Activated T-helper 1 cell treated with anti-CD3 and anti-CD28 coated beads, Interleukin-2, amount 50 U/mL, for 16 hours (primary cell): Measurements from ENCODE around the gene RASSF4.
"Not testable (repeated sequence)": the region's sequence is repeated elsewhere in the genome, so short reads cannot be mapped to it uniquely, and the experiment has no call there.

ENCODE experiments used
- DNase-seq, 2 donors: peaks; one replicate each; pipeline ENCODE4 v3.0.0-alpha.2; 2020; ENCODE audit warnings: low read depth in 1 of 2, low spot score in 1 of 2

Gene RASSF4

DNA sequence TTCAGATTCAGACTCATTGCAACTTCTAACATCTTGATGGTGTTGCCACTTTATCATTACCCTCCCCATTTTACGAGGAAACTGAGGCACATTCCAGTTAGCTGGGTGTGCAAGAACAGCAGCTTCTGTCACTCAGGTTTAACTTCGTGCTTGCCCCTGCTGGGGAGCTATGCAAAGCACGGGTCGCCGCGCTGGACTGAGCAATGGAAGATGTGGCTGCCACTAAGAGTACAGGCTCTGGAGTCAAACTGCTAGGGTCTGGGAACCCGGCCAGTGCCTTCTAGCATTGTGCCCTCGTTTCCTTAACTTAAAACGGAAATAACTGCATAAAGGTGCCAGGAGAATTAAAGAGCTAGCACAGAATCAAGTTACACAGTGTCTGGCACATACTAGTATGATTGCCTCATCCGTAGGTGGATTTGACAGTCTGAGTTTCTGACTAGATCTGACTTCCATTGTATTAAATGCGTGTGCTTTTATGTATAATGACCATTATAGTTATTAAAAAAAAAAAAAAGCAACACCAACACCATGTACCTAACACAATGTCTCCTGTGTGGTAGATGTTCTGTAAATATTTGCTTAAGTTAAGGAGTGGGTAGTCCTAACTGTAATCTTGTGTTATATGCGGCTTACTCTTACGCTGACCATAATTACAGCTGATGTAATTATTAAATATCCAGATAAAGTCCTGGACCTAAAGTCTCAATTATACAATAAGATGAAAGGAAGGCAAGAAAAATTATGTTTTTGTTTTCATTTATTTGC, 42.0 kb downstream of the RASSF4 start:
- no peak for DNase-seq

DNA sequence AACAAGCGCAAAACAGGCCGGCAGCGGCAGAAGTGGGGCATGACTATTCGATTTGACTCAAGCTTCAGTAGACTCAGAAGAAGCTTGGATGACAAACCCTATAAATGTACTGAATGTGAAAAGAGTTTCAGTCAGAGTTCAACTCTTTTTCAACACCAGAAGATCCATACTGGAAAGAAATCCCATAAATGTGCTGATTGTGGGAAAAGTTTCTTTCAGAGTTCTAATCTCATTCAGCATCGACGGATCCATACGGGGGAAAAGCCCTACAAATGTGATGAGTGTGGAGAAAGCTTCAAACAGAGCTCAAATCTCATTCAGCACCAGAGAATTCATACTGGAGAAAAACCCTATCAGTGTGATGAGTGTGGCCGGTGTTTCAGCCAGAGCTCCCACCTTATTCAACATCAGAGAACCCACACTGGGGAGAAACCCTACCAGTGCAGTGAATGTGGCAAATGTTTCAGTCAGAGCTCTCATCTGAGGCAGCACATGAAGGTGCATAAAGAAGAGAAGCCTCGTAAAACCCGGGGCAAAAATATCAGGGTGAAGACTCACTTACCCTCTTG, 43.9 kb downstream of the RASSF4 start:
- no peak for DNase-seq

DNA sequence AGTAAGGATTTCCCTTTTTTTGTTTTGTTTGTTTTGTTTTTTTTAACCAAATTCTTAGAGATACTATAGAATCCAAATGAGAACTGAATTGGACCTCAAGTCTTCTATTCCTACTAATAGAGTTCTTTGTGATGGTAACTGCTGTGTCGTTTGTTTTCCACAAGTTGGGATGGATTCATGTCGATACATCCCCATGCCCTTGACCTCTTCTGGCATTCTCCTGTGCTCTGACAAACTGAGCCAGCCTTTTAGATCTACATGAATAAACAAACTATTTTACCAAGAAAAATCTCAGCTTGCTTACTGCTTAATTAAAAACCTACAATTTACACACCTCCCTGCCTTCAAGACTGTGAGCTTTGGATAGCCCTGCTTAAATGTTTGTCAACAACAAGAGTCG, 45.1 kb downstream of the RASSF4 start:
- DNase-seq, result no peak

DNA sequence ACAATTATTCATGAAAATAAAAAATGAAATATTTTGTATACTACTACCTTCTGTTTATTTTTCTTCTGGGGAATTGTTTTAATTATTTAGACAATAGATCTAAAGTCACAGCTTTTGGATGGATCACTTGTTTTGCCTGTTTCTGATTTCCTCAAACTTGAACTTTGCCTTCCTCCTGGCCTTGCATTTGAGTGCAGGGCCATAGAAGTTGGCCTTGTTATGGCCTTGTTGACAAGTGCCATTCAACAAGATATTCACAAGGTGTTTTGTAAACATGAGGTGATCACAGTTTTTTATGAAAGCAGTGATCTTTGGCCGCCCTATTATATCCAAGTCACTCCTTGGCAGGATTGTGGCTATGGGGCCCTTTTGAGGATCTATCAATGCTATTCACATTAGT, 45.7 kb downstream of the RASSF4 start:
- no peak for DNase-seq

DNA sequence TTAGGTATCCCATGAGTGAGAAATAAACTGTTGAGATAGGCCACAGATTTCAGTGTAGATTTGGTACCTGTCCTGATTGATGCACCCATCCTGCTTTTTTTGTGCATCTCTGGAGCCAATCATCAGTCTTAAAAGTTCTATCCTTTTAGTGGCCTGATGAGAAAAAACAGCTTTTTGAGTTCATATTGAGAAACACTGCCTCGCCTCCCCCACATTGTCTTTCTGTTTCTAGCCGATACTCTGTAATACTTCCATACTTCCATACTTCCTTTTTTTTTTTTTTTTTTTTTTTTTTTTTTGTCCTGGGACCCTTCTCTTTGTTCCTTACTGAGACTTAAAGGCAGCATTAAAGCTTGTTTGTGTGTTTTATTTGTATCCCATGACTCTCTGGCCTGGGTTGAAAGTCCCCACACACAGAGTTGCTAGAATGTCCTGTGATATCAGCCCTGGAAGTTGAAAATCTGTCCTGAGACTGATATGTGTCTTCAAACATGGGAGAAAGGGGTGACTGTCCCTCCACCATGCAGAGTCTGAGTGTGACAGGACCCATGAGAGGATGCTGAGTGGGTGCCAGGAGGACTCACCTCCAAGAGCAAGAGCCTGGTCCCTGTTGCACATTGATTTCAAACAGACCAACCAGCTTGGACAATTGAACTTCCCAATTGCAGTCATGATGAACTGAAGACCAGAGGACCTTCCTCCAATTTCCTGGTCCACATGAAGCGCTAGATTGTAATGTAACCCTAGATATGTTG, 46.9 kb downstream of the RASSF4 start:
- DNase-seq, result no peak

DNA sequence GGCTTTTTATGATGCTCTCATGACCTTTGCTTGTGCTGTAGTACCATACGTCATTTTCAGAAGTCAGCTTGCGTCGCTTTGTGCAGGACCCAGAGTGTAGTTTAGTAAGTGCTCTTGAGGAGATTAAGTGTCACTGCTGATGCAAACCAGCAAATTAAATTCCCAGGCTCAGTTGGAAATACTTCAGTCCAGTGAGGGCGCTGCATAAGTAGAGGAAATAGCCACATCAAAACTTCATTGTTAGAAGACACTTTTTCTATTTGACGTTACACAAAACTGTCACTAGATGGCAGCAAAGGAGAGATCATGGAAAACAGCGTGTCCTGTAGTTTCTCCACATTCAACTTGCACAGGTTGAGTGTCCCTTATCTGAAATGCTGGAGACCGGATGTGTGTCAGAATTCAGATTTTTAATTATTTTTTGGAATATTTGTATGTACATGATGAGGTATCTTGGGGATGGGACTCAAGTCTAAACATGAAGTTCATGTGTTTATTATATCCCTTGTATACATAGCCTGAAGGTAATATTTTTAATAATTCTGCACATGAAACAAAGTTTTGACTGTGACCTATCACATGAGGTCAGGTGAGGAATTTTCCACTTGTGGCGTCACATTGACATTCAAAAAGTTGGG, 49.0 kb downstream of the RASSF4 start:
- DNase-seq, result no peak

DNA sequence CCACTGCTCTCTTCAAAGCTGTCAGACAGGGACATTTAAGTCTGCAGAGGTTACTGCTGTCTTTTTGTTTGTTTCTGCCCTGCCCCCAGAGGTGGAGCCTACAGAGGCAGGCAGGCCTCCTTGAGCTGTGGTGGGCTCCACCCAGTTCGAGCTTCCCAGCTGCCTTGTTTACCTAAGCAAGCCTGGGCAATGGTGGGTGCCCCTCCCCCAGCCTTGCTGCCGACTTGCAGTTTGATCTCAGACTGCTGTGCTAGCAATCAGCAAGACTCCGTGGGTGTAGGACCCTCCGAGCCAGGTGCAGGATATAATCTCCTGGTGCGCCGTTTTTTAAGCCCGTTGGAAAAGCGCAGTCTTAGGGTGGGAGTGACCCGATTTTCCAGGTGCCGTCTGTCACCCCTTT, 55.0 kb downstream of the RASSF4 start:
- not testable (repeated sequence) for DNase-seq

DNA sequence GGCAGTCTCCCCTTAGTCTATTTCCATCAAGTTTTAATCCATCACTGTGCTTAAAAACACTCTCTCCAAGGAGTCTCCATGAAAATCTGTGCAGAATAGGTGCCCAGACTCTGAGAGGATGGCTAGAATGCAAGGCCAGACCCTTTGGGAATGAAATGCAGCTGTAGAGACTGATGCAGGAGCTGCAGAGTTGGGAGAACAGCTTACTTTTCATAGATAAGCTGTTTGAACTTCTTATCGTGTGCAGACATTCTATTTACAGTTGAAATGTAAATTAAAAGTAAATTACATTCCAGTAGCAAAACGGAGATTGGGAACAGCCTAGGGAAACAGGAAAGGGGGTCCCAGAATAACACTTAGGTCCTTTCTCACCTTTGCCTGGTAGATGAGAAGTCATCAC, 56.0 kb downstream of the RASSF4 start:
- DNase-seq, result no peak

DNA sequence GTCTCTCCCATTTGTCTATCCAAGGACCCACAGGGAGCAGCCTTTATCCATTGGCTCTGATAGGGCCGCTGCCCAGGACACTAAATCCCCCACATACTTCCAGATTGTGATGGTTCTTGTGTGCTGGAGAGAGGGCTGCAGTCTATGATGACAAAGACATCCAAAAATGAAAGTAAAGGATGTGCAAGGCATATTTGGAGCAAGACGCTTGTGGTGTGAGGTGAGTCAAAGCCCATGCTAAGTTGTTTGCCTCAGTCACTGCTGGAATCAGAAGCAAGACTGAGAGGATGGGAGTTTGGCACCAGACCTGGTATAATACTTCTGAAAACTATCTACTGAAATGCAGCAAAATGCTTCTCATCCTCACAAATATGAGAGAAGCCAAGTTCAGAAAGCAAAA, 63.8 kb downstream of the RASSF4 start:
- DNase-seq, result no peak

DNA sequence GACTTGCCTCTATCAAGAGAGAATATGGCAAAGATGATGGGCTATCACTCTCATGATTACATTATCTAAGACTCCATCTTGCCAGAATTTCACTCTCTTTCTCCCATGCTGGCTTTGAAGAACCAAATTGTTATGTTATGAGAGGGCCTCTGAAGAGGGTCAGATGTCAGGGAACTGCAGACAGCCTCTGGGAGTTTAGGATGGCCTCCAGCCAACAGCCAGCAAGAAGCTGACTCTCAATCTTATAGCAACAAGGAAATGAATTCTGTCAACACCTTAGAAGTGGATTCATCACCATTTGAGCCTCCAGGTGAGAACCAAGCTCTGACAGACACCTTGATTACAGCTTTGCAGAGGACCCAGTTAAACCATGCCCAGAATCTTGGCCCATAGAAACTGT, 74.7 kb downstream of the RASSF4 start:
- DNase-seq, result no peak

DNA sequence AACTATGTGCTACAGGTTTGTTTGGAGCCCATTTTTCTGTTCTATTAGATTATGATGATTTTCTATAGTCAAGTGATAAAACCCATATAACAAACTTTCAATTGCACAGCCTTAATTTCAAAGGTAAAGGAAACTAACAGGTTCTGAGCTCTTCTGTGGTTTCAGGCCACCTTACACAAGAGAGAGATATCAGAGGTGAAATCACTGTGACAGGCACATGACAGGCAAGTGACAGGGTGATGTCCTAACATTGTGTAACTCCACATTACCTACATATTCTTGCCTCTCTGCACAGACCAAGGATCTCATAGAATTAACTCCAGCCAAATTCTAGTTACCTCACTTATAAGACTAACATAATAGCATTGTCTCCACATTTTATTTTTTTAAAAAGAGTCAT, 76.1 kb downstream of the RASSF4 start:
- DNase-seq, result no peak

DNA sequence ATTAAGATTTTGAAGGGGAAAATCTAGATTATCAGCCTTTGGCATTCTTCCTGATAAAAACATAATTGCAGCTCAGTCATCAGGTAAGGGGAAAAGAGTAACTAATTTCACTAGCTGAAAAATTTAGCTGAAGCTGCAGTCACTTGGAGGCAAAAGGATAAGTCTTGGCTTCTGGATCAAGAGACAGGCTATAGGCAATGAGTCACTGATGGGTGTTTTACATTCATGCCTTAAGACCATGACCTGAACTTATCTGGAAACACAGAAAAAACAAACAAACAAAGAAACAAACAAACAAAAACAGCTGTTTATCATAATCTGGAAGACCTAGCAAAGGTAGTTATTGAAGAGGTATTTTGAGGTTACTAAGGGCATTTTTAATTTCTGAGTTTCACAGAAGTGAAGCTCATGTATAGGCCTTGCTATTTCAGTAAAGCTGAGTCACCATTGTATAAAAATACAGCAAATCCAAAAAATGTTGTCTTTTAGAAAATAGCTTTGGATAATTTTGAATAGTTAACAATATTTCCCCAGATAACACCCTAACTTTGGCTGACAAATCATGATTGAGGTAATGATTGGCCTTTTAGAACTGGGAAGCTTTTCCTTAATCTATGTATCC, 81.4 kb downstream of the RASSF4 start:
- DNase-seq, result no peak

DNA sequence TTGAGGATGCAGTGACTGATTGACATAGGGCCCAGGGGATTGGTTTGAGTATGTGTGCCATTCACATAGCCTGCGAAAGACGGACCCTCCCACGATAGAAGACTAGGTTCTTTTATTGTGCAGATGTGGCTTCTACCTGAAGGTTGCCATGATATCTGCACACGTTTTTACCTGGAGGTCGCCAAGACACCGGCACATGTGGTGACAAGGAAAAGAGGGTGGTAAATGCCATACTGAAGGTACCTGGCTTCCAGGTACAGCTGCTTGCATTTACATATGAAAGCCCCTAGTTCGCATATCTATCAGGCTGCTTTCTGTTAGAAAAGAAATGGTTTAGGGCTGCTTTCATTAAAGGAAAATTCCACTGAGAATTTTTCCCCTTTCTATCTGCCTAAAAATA, 84.7 kb downstream of the RASSF4 start:
- no peak for DNase-seq
